ENCODE measurements around the gene SH3BP1. TPM values are rescaled to one million over a fixed set of nuclear protein-coding genes. Genes with fewer than 3 reads are reported as not detected.

The SH3BP1 gene
- total and polyA plus RNA-seq, 9 of the 15 experiments (the other 6 are each of a cell fraction or from before 2014, with no cell fraction given): 0.10 to 36.2 (median 10.4) TPM

DNA sequence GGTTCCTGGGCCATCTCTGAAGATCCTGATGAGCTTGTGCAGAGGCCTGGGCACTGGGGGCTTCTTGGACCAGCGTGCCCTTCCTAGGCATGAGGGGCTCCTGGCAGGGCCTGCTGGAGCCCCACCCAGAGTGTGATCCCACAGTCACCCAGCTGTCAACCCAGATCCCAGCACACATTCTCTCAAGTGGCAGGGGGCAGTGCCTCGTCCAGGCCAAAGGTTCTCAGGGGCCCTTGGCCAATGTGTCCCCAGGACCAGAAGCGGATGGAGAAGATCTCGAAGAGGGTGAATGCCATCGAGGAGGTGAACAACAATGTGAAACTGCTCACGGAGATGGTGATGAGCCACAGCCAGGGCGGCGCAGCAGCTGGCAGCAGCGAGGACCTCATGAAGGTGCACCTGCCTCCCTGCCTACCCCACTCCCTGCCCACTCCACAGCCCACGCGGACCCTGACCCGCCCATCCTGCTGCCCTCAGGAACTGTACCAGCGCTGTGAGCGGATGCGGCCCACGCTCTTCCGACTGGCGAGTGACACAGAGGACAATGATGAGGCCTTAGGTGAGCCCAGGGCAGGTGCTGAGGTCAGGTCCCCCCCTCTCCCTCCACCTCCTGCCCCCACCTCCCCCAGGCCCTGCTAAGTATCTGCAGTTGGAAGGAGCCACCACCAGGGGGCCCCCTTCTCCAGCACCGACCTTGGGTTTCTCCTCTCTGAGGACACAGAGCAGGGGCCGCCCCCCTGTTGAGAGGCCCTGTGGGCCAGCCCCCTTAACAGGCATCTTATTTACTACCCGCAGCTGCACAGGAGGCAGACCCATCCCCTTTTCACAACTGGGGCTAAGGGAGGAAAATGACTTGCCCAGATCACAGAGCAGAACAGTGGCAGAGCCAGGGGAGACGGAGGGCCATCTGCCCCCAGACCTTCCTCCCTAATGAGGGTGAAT is 16.1 kb upstream of the SH3BP1 start (continued):
- TF ChIP-seq RBFOX2 (IDR thresholded peaks at IDR 0.05; ENCODE audit: low read depth, low read length) (peak; percentile 19; the same call in 1 of the 2 replicates), ZNF644 (tag; IDR thresholded peaks at IDR 0.05; ENCODE audit: low read depth) (no peak), ZBTB7A (IDR thresholded peaks at IDR 0.05; ENCODE audit: borderline replicate concordance, control insufficient read depth, low read depth, low read length) (0 out of 2 replicates have a peak, but pooled peaks have one; percentile 35), RAD21 (CRISPR knock-in tag; conservative IDR thresholded peaks at IDR 0.05 in 1 of 2, IDR thresholded peaks at IDR 0.05 in 1 of 2) (peak in 1 of 2 experiments; percentile 51; a peak in 3 of 4 replicates), ARNT (IDR thresholded peaks at IDR 0.05) (no peak), SMC3 (conservative IDR thresholded peaks at IDR 0.05; ENCODE audit: insufficient read depth, low read depth, low read length) (peak; percentile 49; the same call in 1 of the 2 replicates), NR3C1 (CRISPR knock-in tag; IDR thresholded peaks at IDR 0.05) (no peak), EGR1 (conservative IDR thresholded peaks at IDR 0.05) (0 out of 2 replicates have a peak, but pooled peaks have one; percentile 13), PCBP1 (IDR thresholded peaks at IDR 0.05; ENCODE audit: low read depth, low read length, poor library complexity, severe bottlenecking) (no peak), CBFA2T3 (IDR thresholded peaks at IDR 0.05) (no peak)
- TF ChIP-seq, protein P1, sequence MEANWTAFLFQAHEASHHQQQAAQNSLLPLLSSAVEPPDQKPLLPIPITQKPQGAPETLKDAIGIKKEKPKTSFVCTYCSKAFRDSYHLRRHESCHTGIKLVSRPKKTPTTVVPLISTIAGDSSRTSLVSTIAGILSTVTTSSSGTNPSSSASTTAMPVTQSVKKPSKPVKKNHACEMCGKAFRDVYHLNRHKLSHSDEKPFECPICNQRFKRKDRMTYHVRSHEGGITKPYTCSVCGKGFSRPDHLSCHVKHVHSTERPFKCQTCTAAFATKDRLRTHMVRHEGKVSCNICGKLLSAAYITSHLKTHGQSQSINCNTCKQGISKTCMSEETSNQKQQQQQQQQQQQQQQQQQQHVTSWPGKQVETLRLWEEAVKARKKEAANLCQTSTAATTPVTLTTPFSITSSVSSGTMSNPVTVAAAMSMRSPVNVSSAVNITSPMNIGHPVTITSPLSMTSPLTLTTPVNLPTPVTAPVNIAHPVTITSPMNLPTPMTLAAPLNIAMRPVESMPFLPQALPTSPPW (CRISPR knock-in tag; IDR thresholded peaks at IDR 0.05): peak; percentile 74
- TF ChIP-seq, protein P2, sequence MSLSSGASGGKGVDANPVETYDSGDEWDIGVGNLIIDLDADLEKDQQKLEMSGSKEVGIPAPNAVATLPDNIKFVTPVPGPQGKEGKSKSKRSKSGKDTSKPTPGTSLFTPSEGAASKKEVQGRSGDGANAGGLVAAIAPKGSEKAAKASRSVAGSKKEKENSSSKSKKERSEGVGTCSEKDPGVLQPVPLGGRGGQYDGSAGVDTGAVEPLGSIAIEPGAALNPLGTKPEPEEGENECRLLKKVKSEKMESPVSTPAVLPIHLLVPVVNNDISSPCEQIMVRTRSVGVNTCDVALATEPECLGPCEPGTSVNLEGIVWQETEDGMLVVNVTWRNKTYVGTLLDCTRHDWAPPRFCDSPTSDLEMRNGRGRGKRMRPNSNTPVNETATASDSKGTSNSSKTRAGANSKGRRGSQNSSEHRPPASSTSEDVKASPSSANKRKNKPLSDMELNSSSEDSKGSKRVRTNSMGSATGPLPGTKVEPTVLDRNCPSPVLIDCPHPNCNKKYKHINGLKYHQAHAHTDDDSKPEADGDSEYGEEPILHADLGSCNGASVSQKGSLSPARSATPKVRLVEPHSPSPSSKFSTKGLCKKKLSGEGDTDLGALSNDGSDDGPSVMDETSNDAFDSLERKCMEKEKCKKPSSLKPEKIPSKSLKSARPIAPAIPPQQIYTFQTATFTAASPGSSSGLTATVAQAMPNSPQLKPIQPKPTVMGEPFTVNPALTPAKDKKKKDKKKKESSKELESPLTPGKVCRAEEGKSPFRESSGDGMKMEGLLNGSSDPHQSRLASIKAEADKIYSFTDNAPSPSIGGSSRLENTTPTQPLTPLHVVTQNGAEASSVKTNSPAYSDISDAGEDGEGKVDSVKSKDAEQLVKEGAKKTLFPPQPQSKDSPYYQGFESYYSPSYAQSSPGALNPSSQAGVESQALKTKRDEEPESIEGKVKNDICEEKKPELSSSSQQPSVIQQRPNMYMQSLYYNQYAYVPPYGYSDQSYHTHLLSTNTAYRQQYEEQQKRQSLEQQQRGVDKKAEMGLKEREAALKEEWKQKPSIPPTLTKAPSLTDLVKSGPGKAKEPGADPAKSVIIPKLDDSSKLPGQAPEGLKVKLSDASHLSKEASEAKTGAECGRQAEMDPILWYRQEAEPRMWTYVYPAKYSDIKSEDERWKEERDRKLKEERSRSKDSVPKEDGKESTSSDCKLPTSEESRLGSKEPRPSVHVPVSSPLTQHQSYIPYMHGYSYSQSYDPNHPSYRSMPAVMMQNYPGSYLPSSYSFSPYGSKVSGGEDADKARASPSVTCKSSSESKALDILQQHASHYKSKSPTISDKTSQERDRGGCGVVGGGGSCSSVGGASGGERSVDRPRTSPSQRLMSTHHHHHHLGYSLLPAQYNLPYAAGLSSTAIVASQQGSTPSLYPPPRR (CRISPR knock-in tag; IDR thresholded peaks at IDR 0.05; ENCODE audit: borderline replicate concordance): 0 out of 2 replicates have a peak, but pooled peaks have one; percentile 21
- TF ChIP-seq, protein P3, sequence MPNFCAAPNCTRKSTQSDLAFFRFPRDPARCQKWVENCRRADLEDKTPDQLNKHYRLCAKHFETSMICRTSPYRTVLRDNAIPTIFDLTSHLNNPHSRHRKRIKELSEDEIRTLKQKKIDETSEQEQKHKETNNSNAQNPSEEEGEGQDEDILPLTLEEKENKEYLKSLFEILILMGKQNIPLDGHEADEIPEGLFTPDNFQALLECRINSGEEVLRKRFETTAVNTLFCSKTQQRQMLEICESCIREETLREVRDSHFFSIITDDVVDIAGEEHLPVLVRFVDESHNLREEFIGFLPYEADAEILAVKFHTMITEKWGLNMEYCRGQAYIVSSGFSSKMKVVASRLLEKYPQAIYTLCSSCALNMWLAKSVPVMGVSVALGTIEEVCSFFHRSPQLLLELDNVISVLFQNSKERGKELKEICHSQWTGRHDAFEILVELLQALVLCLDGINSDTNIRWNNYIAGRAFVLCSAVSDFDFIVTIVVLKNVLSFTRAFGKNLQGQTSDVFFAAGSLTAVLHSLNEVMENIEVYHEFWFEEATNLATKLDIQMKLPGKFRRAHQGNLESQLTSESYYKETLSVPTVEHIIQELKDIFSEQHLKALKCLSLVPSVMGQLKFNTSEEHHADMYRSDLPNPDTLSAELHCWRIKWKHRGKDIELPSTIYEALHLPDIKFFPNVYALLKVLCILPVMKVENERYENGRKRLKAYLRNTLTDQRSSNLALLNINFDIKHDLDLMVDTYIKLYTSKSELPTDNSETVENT (CRISPR knock-in tag; IDR thresholded peaks at IDR 0.05): no peak
- TF ChIP-seq, protein P4, sequence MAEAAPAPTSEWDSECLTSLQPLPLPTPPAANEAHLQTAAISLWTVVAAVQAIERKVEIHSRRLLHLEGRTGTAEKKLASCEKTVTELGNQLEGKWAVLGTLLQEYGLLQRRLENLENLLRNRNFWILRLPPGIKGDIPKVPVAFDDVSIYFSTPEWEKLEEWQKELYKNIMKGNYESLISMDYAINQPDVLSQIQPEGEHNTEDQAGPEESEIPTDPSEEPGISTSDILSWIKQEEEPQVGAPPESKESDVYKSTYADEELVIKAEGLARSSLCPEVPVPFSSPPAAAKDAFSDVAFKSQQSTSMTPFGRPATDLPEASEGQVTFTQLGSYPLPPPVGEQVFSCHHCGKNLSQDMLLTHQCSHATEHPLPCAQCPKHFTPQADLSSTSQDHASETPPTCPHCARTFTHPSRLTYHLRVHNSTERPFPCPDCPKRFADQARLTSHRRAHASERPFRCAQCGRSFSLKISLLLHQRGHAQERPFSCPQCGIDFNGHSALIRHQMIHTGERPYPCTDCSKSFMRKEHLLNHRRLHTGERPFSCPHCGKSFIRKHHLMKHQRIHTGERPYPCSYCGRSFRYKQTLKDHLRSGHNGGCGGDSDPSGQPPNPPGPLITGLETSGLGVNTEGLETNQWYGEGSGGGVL (CRISPR knock-in tag; IDR thresholded peaks at IDR 0.05): no peak
